ENCODE results near the gene MT1E.
A peak's percentile ranks its signal among the peaks of the same experiment; 100 is the strongest.

The MT1E gene

GRCh38 chr16:56628486-56629350 is 3.1 kb downstream of the MT1E start:
- DNase-seq: no peak

GRCh38 chr16:56629531-56629930 is 4.0 kb downstream of the MT1E start:
- no peak for DNase-seq

- DNase-seq: no peak
Observed at GRCh38 chr16:56630134-56630533, 4.6 kb downstream of the MT1E start.

- no peak for DNase-seq
Observed at GRCh38 chr16:56631197-56631596, 5.6 kb downstream of the MT1E start.

GRCh38 chr16:56631832-56632155 is 6.2 kb downstream of the MT1E start:
- no peak for DNase-seq

- DNase-seq: peak in 1 of 2 experiments; percentile 45
Observed at GRCh38 chr16:56632156-56632847, 6.7 kb downstream of the MT1E start, which contains the start of gene MT1M. MT1M (plus strand) TSS chr16:56632659; CDS start chr16:56632732, 73 bp downstream.

- no peak for DNase-seq
Observed at GRCh38 chr16:56632848-56633365, 7.3 kb downstream of the MT1E start.

- DNase-seq: no peak
Observed at GRCh38 chr16:56633535-56633934, 8.0 kb downstream of the MT1E start.

GRCh38 chr16:56634715-56635440 is 9.3 kb downstream of the MT1E start:
- no peak for DNase-seq

GRCh38 chr16:56635441-56635967 is 9.9 kb downstream of the MT1E start:
- no peak for DNase-seq

GRCh38 chr16:56636616-56637413 is 11.2 kb downstream of the MT1E start:
- DNase-seq: no peak

GRCh38 chr16:56637814-56638750 is 12.5 kb downstream of the MT1E start, which contains the start of gene MT1A:
MT1A (plus strand) TSS chr16:56638666; CDS start chr16:56638739, 73 bp downstream.
- DNase-seq: peak in 1 of 2 experiments; percentile 43

GRCh38 chr16:56639045-56639444 is 13.5 kb downstream of the MT1E start:
- no peak for DNase-seq

- no peak for DNase-seq
Observed at GRCh38 chr16:56640076-56640475, 14.5 kb downstream of the MT1E start.

GRCh38 chr16:56641166-56641565 is 15.6 kb downstream of the MT1E start:
- no peak for DNase-seq

- no peak for DNase-seq
Observed at GRCh38 chr16:56643080-56643778, 17.6 kb downstream of the MT1E start.

- no peak for DNase-seq
Observed at GRCh38 chr16:56643833-56644232, 18.3 kb downstream of the MT1E start.

GRCh38 chr16:56645311-56645710 is 19.7 kb downstream of the MT1E start:
- no peak for DNase-seq

GRCh38 chr16:56645838-56646237 is 20.3 kb downstream of the MT1E start:
- DNase-seq: no peak
